HCT116 (cell line): Measurements from ENCODE around the gene BMP5. TPM values are rescaled to one million over a fixed set of nuclear protein-coding genes. Genes with fewer than 3 reads are reported as not detected.

Source experiments
- ATAC-seq: fragments of 200-7000 bp; cut with Tn5 transposase; 2 replicates; pipeline ENCODE4 v1.9.1; 2020; ENCODE audit warnings: mild to moderate bottlenecking, moderate library complexity
- BruUV-seq: library from RNA; stranded (reverse); fragments of 400-500 nt; replicated peaks from 2 replicates; lab custom pipeline; 2021; lab: Mats Ljungman, UMichigan
- CTCF ChIA-PET: fragments of 300-600 bp; sonication (Branson Sonifier 250); formaldehyde crosslinking; loops from one replicate; lab custom pipeline; 2021; ENCODE audit warnings: antibody characterized with exemption; lab: Charles Lee
- POLR2A ChIA-PET: fragments of 300-600, 350-600 bp; sonication (Branson Sonifier 250); formaldehyde crosslinking; loops from one replicate; lab custom pipeline; 2021; ENCODE audit warnings: antibody characterized with exemption; lab: Charles Lee
- RAD21 ChIA-PET, 2 experiments: fragments of 300-600 bp; sonication (Branson Sonifier 250); formaldehyde crosslinking; loops; one replicate each; lab custom pipeline; 2023; ENCODE audit warnings: low total read pairs in 2 of 2; ENCODE audit not compliant: uncharacterized antibody in 2 of 2, unreplicated experiment in 2 of 2, low non-redundant PET in 1 of 2; lab: Charles Lee
- DNase-seq: peaks from one replicate; pipeline ENCODE4 v3.0.0-alpha.2; 2010; ENCODE audit warnings: low read depth, low spot score
- H2AFZ ChIP-seq: fragments of 200-600 bp; shearing (Covaris generic), sonication (generic); 2 replicates; pipeline ENCODE4 v1.6.1; 2017; ENCODE audit warnings: low read depth, mixed run types, mixed read lengths, antibody characterized with exemption, low read length; ENCODE audit not compliant: poor library complexity, severe bottlenecking
- H3K27ac ChIP-seq: 2 replicates; pipeline ENCODE4 v1.5.1; 2012; ENCODE audit warnings: low read depth, low read length
- H3K27me3 ChIP-seq: fragments of 200-600 bp; sonication (generic); 2 replicates; pipeline ENCODE4 v1.6.1; 2016; ENCODE audit warnings: mixed run types, low read length, mixed read lengths; ENCODE audit not compliant: insufficient read depth
- H3K36me3 ChIP-seq, 2 experiments: fragments of 200-500 bp in 1 of 2; fragments of 200-600 bp in 1 of 2; sonication (Bioruptor generic) in 1 of 2; sonication (generic) in 1 of 2; 2 replicates each; pipeline versions ENCODE4 v1.5.1 to v1.6.1; 2014 to 2016; ENCODE audit warnings: low read length in 2 of 2, inconsistent platforms in 1 of 2, mixed read lengths in 1 of 2, mixed run types in 1 of 2; ENCODE audit not compliant: insufficient read depth in 2 of 2, control insufficient read depth in 1 of 2
- H3K4me1 ChIP-seq, 2 experiments: fragments of 200-600 bp in 1 of 2; sonication (generic) in 1 of 2; 2 replicates each; pipeline versions ENCODE4 v1.5.1 to v1.6.1; 2012 to 2017; ENCODE audit warnings: low read length in 2 of 2, inconsistent platforms in 1 of 2, mild to moderate bottlenecking in 1 of 2, mixed read lengths in 1 of 2, mixed run types in 1 of 2, moderate library complexity in 1 of 2; ENCODE audit not compliant: insufficient read depth in 2 of 2, control insufficient read depth in 1 of 2
- H3K4me2 ChIP-seq: fragments of 200-600 bp; sonication (generic); 2 replicates; pipeline ENCODE4 v1.6.1; 2017; ENCODE audit warnings: mixed run types, low read length, mixed read lengths
- H3K4me3 ChIP-seq, 2 experiments: fragments of 200-600 bp in 1 of 2; sonication (generic) in 1 of 2; replicated peaks in 1 of 2; 2 replicates each; pipeline ENCODE4 v1.5.1; 2011 to 2016; ENCODE audit warnings: low read length in 2 of 2, control low read depth in 1 of 2, low read depth in 1 of 2, mild to moderate bottlenecking in 1 of 2, mixed read lengths in 1 of 2, mixed run types in 1 of 2
- H3K79me2 ChIP-seq: fragments of 200-600 bp; sonication (generic); 2 replicates; pipeline ENCODE4 v1.6.1; 2017; ENCODE audit warnings: mild to moderate bottlenecking, mixed run types, low read length, moderate library complexity, mixed read lengths; ENCODE audit not compliant: insufficient read depth
- H3K9ac ChIP-seq: fragments of 200-600 bp; sonication (generic); 2 replicates; pipeline ENCODE4 v1.6.1; 2016; ENCODE audit warnings: low read length, mixed read lengths
- H3K9me2 ChIP-seq: fragments of 200-600 bp; sonication (generic), shearing (Covaris generic); 2 replicates; pipeline ENCODE4 v1.6.1; 2017; ENCODE audit warnings: mixed run types, mild to moderate bottlenecking, moderate library complexity; ENCODE audit not compliant: insufficient read depth
- H3K9me3 ChIP-seq, 2 experiments: fragments of 200-500 bp in 1 of 2; fragments of 200-600 bp in 1 of 2; sonication (Bioruptor generic) in 1 of 2; sonication (generic) in 1 of 2; 2 replicates each; pipeline ENCODE4 v1.6.1; 2014 to 2017; ENCODE audit warnings: low read length in 2 of 2, mixed read lengths in 2 of 2, inconsistent platforms in 1 of 2, low read depth in 1 of 2, mild to moderate bottlenecking in 1 of 2, mixed run types in 1 of 2, moderate library complexity in 1 of 2; ENCODE audit not compliant: control insufficient read depth in 1 of 2, insufficient read depth in 1 of 2
- H4K20me1 ChIP-seq: fragments of 200-600 bp; sonication (generic), shearing (Covaris generic); 2 replicates; pipeline ENCODE4 v1.6.1; 2017; ENCODE audit warnings: mixed run types, mild to moderate bottlenecking, moderate library complexity; ENCODE audit not compliant: insufficient read depth
- ATF3 ChIP-seq: IDR thresholded peaks from 2 replicates; pipeline ENCODE4 v1.6.1; 2012
- CTCF ChIP-seq, 3 experiments: fragments of 200-600 bp in 1 of 3; sonication (generic) in 1 of 3; IDR thresholded peaks in 2 of 3; conservative IDR thresholded peaks in 1 of 3; 2 replicates each; pipeline ENCODE4 v1.5.1; 2012 to 2017; ENCODE audit warnings: low read depth in 2 of 3, low read length in 2 of 3, antibody characterized with exemption in 1 of 3, borderline replicate concordance in 1 of 3, control low read depth in 1 of 3, mild to moderate bottlenecking in 1 of 3, mixed read lengths in 1 of 3, mixed run types in 1 of 3, moderate library complexity in 1 of 3; ENCODE audit not compliant: insufficient read depth in 1 of 3
- ELF1 ChIP-seq: IDR thresholded peaks from 2 replicates; pipeline ENCODE4 v1.6.1; 2012; ENCODE audit warnings: low read depth, borderline replicate concordance
- EZH2phosphoT487 ChIP-seq: fragments of 200-600 bp; IDR thresholded peaks from 2 replicates; pipeline ENCODE4 v1.6.1; 2018; ENCODE audit warnings: antibody characterized with exemption, borderline replicate concordance
- JUND ChIP-seq: IDR thresholded peaks from 2 replicates; pipeline ENCODE4 v1.6.1; 2012
- POLR2AphosphoS5 ChIP-seq: IDR thresholded peaks from 2 replicates; pipeline ENCODE4 v1.6.1; 2011; ENCODE audit warnings: mild to moderate bottlenecking, low read depth, low read length, moderate library complexity
- REST ChIP-seq: IDR thresholded peaks from 2 replicates; pipeline ENCODE4 v1.6.1; 2012; ENCODE audit warnings: low read depth
- SRF ChIP-seq: IDR thresholded peaks from 2 replicates; pipeline ENCODE4 v1.6.1; 2012; ENCODE audit warnings: low read depth
- YY1 ChIP-seq: IDR thresholded peaks from 2 replicates; pipeline ENCODE4 v1.6.1; 2011; ENCODE audit warnings: low read length, low read depth, moderate library complexity, mild to moderate bottlenecking; ENCODE audit not compliant: insufficient replicate concordance; ENCODE audit errors: extremely low read depth
- ZNF274 ChIP-seq: fragments of 200-500 bp; sonication (Bioruptor generic); IDR thresholded peaks from 2 replicates; pipeline ENCODE4 v1.6.1; 2014; ENCODE audit warnings: mild to moderate bottlenecking, low read depth, low read length, inconsistent platforms
- intact Hi-C: fragments of 100-400 bp; cut with micrococcal nuclease; formaldehyde crosslinking; loops from 2 replicates; pipeline ENCODE4 v1.10.0; 2022
- total RNA-seq: library from RNA; stranded (reverse); gene quantifications from one replicate; pipeline ENCODE4 v1.2.1, GENCODE V29; 2021; ENCODE audit not compliant: unreplicated experiment

The BMP5 gene
- total RNA-seq, 1 experiment from 2014 or later = not detected

GRCh38 chr6:55917751-55918415 is 42.5 kb upstream of the BMP5 start:
- RAD21 ChIA-PET = no interaction called here
- intact Hi-C loops = no loop called here
- 0 out of 4 replicates have a peak, but pooled peaks cover 0 to 5% of the 10 kb centered on the region in 2 experiments for H3K4me1 ChIP-seq

More at GRCh38 chr6:55917751-55918415, 42.5 kb upstream of the BMP5 start:
- Histone ChIP-seq H3K4me2 (no peak overlapping the region), H3K9me3 (no peaks in the 10 kb centered on the region)
- BruUV-seq = no TSS peak
- TF ChIP-seq CTCF (IDR thresholded peaks at IDR 0.05 in 2 of 3, conservative IDR thresholded peaks at IDR 0.05 in 1 of 3; ENCODE audit: borderline replicate concordance in 1 of 3, insufficient read depth in 1 of 3, low read depth in 2 of 3, low read length in 2 of 3) = no peak
- TF ChIP-seq EZH2phosphoT487 = no peak
- TF ChIP-seq JUND = no peak
- TF ChIP-seq POLR2AphosphoS5 = no peak
- no peak for TF ChIP-seq ATF3
- no peak for TF ChIP-seq ELF1
- no peak for TF ChIP-seq YY1
- TF ChIP-seq SRF = no peak
- no peak for TF ChIP-seq ZNF274
- no peak for TF ChIP-seq REST
- TF ChIP-seq, all 23 proteins: peak for 0
- Histone ChIP-seq H3K36me3 (no peaks in the 10 kb centered on the region), H4K20me1 (no peaks in the 10 kb centered on the region), H3K27me3 (no peaks in the 10 kb centered on the region), H3K9ac (no peak overlapping the region), H3K79me2 (no peaks in the 10 kb centered on the region), H3K9me2 (no peaks in the 10 kb centered on the region), H2AFZ (peak overlapping the region; percentile 2), H3K4me3 (no peak overlapping the region), H3K27ac (no peak overlapping the region)
- CTCF ChIA-PET = no interaction called here
- POLR2A ChIA-PET = no interaction called here
- ATAC-seq = no peak
- no peak for DNase-seq
